Ectodermal cell (in vitro differentiated cells): ENCODE results near the gene TP53.
A peak's percentile ranks its signal among the peaks of the same experiment; 100 is the strongest.

Experiments used
- H3K27ac ChIP-seq: 2 replicates; pipeline ENCODE4 v1.7.0; 2013; ENCODE audit warnings: mild to moderate bottlenecking, low read depth, low read length; ENCODE audit not compliant: insufficient read depth, poor library complexity, severe bottlenecking
- H3K27me3 ChIP-seq: 2 replicates; pipeline ENCODE4 v1.7.0; 2013; ENCODE audit warnings: mild to moderate bottlenecking, low read length; ENCODE audit not compliant: insufficient read depth, control insufficient read depth, poor library complexity, severe bottlenecking
- H3K36me3 ChIP-seq: one replicate; pipeline ENCODE4 v1.7.0; 2013; ENCODE audit warnings: low read length; ENCODE audit not compliant: control insufficient read depth, insufficient read depth
- H3K4me1 ChIP-seq: one replicate; pipeline ENCODE4 v1.7.0; 2013; ENCODE audit warnings: low read length; ENCODE audit not compliant: control insufficient read depth, insufficient read depth
- H3K4me3 ChIP-seq: 2 replicates; pipeline ENCODE4 v1.7.0; 2013; ENCODE audit warnings: low read depth, low read length, control low read depth; ENCODE audit not compliant: insufficient read depth
- H3K9me3 ChIP-seq: 2 replicates; pipeline ENCODE4 v1.7.0; 2013; ENCODE audit warnings: mild to moderate bottlenecking, low read length, moderate library complexity; ENCODE audit not compliant: control insufficient read depth
- WGBS, 2 experiments: methylation state at CpG; one replicate each; pipeline ENCODE4 v1.1.7; 2013; ENCODE audit warnings: missing lambda C conversion rate in 2 of 2; 5-methylcytosine and 5-hydroxymethylcytosine counted together

The TP53 gene

GRCh38 chr17:7688808-7689316 lies 1.6 kb upstream of the TP53 start:
- 22% methylated on average over 13 of the region's 13 CpGs for WGBS, 2 experiments
- H3K4me1 ChIP-seq: peaks cover 17% of the 10 kb centered on the region
- peak overlapping the region; percentile 92 for H3K4me3 ChIP-seq
- H3K36me3 ChIP-seq: no peaks in the 10 kb centered on the region
- no peaks in the 10 kb centered on the region for H3K27me3 ChIP-seq
- no peaks in the 10 kb centered on the region for H3K9me3 ChIP-seq
- peak overlapping the region; percentile 75 for H3K27ac ChIP-seq

- WGBS, 2 experiments: 0 to 1% methylated on average over 50 to 51 of the region's 51 CpGs
- Histone ChIP-seq H3K27ac (peak within 1 kb of the TSS; percentile 99), H3K36me3 (no peaks in the 10 kb centered on the region), H3K4me3 (peak within 1 kb of the TSS; percentile 92), H3K9me3 (no peaks in the 10 kb centered on the region), H3K4me1 (peaks cover 17% of the 10 kb centered on the region), H3K27me3 (no peaks in the 10 kb centered on the region)
These were observed 868 bp upstream of the TP53 start, which contains the start of gene WRAP53 for GRCh38 chr17:7687908-7688807. TSS of gene WRAP53 (plus strand) at chr17:7688477. CDS start at chr17:7688649, 172 bp downstream.

- WGBS, 2 experiments: 0% methylated on average over 30 of the region's 30 CpGs
- Histone ChIP-seq H3K27ac (peak overlapping the region; percentile 99), H3K9me3 (no peaks in the 10 kb centered on the region), H3K4me1 (peaks cover 17% of the 10 kb centered on the region), H3K4me3 (peak overlapping the region; percentile 78), H3K27me3 (no peaks in the 10 kb centered on the region), H3K36me3 (no peaks in the 10 kb centered on the region)
These were observed 843 bp downstream of the TP53 start for GRCh38 chr17:7686222-7687071.

- WGBS, 2 experiments: 8 to 10% methylated on average over 44 of the region's 44 CpGs
- H3K36me3 ChIP-seq: no peaks in the 10 kb centered on the region
- H3K27ac ChIP-seq: peak overlapping the region; percentile 99
- peak overlapping the region; percentile 78 for H3K4me3 ChIP-seq
- no peaks in the 10 kb centered on the region for H3K27me3 ChIP-seq
- no peaks in the 10 kb centered on the region for H3K9me3 ChIP-seq
- H3K4me1 ChIP-seq: peaks cover 17% of the 10 kb centered on the region
These were observed 1.6 kb downstream of the TP53 start for GRCh38 chr17:7685533-7686221.

GRCh38 chr17:7684851-7685532 lies 2.3 kb downstream of the TP53 start:
- peaks cover 17% of the 10 kb centered on the region for H3K4me1 ChIP-seq
- WGBS, 2 experiments: 83 to 84% methylated on average over 15 of the region's 15 CpGs
- H3K27ac ChIP-seq: peak overlapping the region; percentile 99
- no peaks in the 10 kb centered on the region for H3K9me3 ChIP-seq
- no peaks in the 10 kb centered on the region for H3K36me3 ChIP-seq
- peak overlapping the region; percentile 78 for H3K4me3 ChIP-seq
- H3K27me3 ChIP-seq: no peaks in the 10 kb centered on the region

- WGBS, 2 experiments: 42 to 50% methylated on average over 10 of the region's 10 CpGs
- no peaks in the 10 kb centered on the region for H3K9me3 ChIP-seq
- peaks cover 14% of the 10 kb centered on the region for H3K4me1 ChIP-seq
- no peaks in the 10 kb centered on the region for H3K27me3 ChIP-seq
- H3K4me3 ChIP-seq: no peak overlapping the region
- H3K27ac ChIP-seq: no peak overlapping the region
- H3K36me3 ChIP-seq: peaks cover 36% of the 10 kb centered on the region
These were observed 9.8 kb downstream of the TP53 start for GRCh38 chr17:7677388-7678067.

- Histone ChIP-seq H3K27ac (no peak overlapping the region), H3K36me3 (peaks cover 38% of the 10 kb centered on the region), H3K27me3 (no peaks in the 10 kb centered on the region), H3K4me3 (no peak overlapping the region), H3K4me1 (peaks cover 14% of the 10 kb centered on the region), H3K9me3 (no peaks in the 10 kb centered on the region)
- 64% methylated on average over 5 of the region's 5 CpGs for WGBS, 2 experiments
These were observed 10.8 kb downstream of the TP53 start for GRCh38 chr17:7676533-7676932.

GRCh38 chr17:7674934-7675333 lies 12.4 kb downstream of the TP53 start:
- H3K36me3 ChIP-seq: peaks cover 44% of the 10 kb centered on the region

GRCh38 chr17:7673239-7673638 lies 14.1 kb downstream of the TP53 start:
- Histone ChIP-seq H3K36me3 (peaks cover 50% of the 10 kb centered on the region), H3K27me3 (no peaks in the 10 kb centered on the region), H3K27ac (no peak overlapping the region), H3K4me1 (peaks cover 14% of the 10 kb centered on the region), H3K9me3 (no peaks in the 10 kb centered on the region), H3K4me3 (no peak overlapping the region)
- WGBS, 2 experiments: 95% methylated on average over 2 of the region's 2 CpGs

More at GRCh38 chr17:7674934-7675333, 12.4 kb downstream of the TP53 start:
- Histone ChIP-seq H3K27ac (no peak overlapping the region), H3K4me1 (peaks cover 14% of the 10 kb centered on the region), H3K27me3 (no peaks in the 10 kb centered on the region), H3K9me3 (no peaks in the 10 kb centered on the region), H3K4me3 (no peak overlapping the region)
- WGBS, 2 experiments: 89 to 91% methylated on average over 14 of the region's 14 CpGs
